Stimulated activated CD4-positive, alpha-beta T cell treated with anti-CD3 and anti-CD28 coated beads, Interleukin-15, amount 100 ng/mL, for 24 hours (primary cell): ENCODE data around the gene TNIP1.

ENCODE experiments used
- DNase-seq: peaks from one replicate; pipeline ENCODE4 v3.0.0-alpha.2; 2020

TNIP1 gene

DNA sequence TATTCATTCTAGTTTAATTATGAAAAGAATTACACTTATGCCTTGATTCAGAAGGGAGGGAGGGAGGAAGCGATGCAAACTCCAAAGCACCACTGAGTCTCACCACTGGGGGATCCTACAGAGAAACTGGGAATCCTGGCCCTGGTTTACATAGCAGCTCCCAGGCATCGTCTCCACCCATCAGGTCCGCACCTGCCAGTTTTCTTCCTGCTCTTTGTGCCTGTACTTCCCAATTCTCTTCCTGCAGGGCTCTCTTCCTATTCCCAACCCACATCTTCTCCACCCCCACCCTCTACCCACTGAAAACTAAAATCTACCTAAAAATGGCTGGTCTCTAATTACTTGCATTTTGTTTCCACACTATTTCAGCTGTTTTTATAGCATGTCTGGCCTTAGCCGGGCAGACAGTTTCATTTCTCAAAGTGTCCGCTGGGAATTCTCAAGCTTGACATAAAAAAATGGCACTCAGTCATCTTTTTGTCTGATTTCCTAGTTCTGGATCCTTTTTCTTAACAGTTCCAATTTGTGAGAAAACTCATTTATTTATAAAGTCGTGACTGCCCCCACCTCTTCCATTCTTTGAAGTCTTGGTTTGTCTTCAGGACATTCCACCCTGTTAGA lies 1.6 kb upstream of the TNIP1 start:
- no peak for DNase-seq

DNA sequence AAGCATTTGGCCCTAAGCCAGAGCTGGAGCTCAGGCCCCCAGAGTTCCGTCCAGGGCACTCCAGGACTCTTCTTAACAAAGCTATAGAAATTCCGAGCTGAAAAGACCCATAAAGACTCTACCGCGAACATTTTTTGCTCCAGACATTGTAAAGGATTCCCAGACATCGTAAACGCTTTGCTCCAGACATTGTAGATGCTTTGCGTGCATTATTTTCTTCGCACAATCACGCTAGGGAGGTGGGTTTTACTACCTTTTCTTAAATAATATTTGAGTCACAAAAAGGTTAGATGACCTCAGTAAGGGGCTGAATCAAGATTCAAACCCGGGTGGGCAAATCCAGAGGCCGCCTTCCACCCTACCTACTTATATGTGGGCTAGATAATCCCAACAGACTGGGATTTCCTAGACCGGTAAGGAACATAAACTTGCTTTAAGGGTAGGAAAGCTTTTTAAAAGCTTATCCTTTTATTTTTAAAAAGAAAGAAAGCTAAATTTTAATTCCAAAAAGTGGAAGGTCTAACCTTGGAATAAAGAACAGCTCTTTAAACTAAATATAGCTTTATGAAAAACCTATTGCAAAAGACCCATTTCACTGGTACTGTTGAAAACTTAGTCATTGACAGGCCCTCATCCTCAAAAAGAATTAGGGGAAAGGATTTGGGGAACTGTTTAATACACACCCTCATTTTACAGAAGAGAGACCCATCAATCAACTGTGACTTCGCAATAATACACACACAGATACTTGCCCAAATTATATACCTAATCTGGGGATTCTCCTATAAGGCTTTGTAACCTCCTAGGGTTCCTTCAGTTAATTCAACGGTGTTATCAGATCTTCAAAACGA lies 822 bp upstream of the TNIP1 start:
- DNase-seq = no peak

DNA sequence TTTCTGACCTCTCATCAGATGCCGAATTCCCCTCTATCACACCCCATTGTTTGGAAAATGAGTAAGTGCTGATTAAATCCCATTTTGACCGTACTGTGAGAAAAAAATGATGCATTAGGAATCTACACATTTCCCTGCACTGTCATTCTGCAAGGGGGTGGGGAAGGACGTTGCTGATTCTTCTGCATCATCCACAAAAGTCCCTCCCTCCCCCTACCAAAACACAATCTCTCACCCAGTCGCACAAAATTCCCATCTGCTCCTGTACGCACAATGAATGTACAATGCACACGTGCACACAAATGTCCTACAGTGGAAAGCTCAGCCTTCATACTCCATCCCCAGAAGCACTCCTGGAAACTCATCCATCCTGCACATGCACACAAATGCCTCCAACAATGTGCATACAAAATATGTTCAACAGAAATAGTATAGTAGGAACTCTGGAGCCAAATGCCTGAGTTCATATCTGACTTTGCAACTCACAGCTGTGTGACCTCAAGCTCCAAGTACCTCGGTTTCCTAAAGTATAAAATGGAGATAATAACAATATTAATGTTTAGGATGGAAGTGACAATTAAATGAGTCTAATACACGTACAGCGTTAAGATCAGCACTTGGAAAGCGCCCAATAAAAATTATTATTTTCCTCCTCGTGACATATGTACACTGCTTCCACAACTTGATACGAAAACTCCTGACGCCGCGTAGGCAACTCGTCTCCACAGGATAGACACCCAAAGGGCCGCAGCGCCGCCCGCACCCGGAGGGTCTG lies 809 bp downstream of the TNIP1 start:
- peak; percentile 76 for DNase-seq

DNA sequence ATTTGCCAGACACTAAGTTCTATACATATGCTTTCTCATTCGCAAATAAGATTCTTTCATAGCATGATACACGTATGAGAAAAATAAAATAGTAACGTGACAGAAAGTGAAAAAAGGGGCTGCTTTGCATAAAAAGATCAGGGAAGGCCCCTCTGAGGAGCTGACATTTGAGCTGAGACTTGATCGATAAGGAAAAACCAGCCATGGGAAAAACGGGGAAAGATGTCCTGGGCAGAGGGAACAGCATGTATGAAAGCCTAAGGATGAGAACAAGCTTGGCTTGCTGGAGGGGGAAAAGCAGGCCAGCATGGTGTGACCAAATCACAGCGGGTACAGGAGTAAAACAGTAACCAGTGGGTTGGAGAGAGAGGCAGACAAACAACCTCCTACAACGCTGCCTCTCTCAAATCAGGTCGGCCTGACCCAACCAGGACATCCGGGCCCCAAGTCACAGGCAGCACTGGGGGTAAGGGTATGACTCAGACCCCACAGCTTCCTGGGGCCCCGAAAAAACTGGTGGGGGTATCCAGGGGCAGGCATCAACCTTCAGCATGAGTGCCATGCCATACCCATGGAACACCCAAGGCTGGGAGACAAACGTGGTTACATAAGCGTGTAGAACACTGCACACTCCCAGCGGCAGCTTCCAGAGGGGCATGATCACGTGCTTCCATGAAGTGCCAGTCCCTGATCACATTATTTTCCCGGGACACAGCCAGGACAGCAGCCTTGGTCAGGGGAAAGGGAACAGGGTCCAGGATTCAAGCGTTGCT lies 2.2 kb downstream of the TNIP1 start:
- peak; percentile 86 for DNase-seq

DNA sequence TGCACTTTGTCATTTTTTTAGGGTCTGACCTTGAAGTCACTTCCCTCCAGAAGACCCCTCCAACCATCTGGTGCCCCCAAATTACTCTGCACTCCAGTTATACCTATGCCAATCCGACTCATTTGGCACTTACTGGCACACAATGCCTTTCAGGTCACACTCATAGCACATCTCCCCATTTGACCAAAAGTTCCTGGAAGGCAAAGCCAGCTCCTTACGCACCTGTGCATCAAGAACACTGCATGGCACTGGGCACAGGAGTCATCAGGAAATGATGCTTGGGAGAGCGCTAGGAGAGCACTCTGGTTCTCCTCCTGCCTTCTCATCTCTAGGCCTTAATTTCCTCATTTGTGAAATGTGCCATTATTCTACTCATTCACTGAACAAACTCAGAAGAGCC lies 2.9 kb downstream of the TNIP1 start:
- no peak for DNase-seq

DNA sequence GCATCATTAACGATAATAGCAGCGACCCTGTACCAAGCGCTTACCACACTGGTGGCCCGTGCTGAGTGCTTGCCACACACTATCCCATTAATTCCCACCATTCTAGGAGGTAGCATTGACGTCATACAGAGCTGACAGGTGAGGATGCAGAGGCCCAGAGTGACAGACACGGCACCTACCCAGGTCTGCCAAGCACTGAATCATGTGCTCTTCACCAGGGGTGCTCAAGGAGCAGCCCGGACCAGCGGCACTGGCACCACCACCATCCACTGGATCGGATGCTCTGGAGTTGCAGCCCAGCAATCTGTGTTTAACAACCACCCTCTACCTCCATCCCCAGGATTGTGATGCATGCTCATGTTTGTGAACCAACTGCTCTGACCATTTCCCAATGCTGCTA lies 3.4 kb downstream of the TNIP1 start:
- DNase-seq = no peak

DNA sequence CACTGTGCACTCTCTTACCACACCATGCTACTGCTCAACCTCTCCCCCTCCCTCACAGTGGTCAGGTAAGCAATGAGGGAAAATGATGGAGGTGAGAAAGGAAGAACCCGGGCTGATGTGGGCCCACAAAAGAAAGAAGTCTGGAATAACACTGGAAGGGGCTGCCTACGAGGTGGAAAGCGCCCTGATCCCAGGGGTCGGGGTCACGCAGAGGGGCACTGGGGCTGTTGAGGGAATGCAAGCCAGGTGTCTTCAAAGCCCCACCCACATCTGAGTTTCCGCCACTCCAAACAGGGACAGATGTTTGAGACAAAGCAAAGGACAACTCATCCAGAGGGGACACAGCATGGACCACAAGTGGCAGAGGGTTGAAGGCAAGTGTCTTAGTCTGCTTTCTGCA lies 4.2 kb downstream of the TNIP1 start:
- DNase-seq = no peak

DNA sequence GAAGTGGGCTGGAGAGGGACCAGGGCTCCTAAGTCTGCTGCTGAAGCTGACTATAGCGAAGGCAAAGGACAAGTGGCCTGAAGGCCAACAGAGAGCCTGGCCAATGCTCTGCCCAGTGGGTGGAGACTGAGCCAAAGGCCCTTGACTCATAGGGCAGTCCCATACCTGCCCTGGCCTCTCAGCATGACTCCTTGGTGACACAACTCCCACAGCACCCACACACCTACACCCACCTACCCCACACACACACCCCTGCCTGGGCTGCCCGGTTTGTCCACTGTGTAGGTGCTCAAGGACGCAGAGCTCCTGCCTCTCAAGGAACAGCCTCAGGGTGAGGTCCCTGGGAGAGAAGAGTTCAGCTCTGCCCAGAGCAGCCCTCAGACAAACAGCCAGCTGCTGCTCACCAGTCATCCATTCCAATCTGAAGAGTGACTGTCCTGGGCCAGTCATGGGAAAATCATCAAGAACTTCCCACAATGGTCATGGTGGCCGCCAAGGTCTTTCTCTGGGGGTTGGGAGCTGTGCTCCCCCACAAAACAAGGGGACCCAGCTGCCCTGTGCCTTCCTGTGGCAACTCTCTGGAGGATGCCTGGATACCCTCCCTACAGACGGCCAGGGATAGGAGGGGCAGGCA lies 5.0 kb downstream of the TNIP1 start:
- DNase-seq = peak; percentile 47

DNA sequence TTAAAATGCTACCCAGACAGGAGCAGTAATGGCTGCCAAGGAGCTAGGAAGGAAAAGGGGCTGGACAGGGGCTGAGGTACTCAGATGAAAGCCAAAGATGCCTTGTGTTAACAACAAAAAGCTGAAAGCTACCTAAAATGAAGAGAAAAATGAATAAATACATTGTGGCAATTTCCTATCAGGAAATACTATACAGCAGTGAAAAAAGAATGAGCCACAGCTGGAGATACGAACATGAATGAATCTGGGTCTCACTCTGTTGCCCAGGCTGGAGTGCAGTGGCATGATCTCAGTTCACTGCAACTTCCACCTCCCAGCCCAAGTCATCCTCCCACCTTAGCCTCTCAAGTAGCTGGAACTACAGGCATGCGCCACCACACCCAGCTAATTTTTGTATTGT lies 6.3 kb downstream of the TNIP1 start:
- DNase-seq = no peak

DNA sequence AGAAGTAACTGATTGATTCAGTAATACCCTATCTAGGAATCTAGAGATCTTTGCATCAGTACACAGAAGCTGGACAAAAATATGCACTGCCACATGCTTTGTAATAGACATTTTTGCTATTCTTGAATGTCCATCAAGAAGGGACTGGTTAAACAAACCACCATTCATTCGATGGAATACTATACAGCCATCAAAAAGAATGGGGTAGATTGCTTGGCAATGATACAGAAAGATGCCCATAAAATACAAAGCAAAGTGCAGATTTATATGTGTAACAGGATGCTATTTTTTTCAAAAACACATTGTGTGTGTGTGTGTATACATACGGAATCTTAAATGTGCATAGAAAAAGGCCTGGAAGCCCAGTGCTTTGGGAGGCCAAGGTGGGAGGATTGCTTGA lies 7.6 kb downstream of the TNIP1 start:
- no peak for DNase-seq

DNA sequence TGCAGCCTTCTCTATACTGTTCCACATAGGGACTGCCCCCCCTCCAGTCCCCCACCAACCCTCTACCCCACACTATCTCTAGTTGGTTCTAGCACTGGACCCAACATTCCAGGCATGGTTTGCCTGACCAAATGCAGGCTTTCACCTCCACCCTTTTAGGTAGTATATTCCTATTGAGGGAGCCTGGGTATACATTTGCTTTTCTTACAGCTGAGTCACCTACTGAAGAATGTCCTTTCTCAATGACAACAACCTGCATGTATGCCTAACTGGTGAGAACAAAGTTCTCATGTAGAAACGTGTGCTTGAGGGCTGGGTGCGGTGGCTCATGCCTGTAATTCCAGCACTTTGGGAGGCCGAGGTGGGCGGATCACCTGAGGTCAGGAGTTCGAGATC lies 8.2 kb downstream of the TNIP1 start:
- no peak for DNase-seq

DNA sequence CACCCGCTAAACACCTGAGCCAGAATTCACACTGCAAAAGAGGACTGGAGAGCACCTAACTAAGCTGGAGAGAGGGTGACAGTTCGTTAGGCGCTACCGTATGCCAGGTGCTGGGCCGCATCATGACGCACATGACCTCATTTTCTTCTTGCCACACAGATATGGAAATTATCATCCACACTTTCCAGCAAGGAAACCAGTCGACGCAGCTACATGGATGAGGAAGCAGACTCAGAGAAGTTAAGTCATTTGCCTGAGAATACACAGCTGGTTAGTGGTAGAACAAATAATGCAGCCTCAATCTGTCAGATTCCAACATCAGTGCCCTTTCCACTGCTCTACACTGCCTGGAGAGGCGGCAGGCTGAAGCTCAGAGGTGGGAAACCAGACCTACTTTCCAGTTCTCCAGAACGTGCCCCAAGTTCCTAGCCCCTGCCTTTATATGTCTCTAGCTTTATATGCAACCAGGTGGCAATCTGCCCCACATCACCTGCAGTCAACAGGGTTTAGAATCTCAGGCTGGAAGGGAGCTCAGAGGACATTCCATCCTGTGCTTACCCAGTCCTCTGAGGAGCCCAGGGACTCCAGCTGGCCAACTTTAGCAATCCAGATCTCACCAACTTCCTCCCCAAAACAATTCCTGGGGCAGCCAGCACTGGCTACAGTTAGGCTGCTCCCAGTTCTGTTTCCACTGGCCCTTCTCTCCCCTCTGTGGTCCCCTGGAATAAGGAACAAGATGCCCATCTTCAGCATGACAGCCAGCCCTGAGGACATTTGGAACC lies 8.8 kb downstream of the TNIP1 start:
- no peak for DNase-seq

DNA sequence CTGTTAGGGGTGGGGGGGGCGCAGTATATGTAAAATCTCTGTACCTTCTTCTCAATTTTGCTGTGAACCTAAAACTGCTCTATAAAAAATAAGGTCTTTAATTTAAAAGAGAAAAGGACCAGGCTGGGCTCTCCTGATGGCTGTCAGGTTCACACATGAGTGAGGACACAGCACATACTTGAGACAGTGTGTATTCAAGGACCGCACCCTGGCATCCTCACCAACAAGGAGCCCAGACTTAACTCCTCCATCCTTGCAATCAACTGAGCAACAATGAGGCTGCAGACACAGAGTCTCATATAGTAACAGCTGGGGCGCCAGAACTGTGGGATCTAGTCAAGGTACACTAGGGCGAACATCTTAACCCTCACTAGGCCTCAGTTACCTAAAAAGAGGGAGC lies 9.8 kb downstream of the TNIP1 start:
- no peak for DNase-seq

DNA sequence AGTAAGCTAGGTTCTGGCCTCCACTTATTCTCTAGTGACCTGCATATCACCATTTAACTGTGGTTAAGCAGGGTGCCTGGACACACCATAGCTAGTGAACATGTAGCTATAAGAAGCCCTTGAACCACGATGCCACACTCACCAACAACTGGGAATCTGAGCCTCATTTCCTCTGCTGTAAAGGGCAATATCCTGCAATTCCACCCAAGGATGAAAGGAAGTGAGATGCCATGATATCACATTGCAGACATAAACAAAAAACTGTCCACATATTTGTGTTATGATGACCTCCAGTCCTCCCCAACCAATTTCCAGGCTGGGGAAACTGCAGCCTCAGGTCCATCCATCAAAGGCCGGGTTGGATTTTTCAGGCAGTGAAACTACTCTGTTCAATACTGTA lies 10.4 kb downstream of the TNIP1 start:
- no peak for DNase-seq

DNA sequence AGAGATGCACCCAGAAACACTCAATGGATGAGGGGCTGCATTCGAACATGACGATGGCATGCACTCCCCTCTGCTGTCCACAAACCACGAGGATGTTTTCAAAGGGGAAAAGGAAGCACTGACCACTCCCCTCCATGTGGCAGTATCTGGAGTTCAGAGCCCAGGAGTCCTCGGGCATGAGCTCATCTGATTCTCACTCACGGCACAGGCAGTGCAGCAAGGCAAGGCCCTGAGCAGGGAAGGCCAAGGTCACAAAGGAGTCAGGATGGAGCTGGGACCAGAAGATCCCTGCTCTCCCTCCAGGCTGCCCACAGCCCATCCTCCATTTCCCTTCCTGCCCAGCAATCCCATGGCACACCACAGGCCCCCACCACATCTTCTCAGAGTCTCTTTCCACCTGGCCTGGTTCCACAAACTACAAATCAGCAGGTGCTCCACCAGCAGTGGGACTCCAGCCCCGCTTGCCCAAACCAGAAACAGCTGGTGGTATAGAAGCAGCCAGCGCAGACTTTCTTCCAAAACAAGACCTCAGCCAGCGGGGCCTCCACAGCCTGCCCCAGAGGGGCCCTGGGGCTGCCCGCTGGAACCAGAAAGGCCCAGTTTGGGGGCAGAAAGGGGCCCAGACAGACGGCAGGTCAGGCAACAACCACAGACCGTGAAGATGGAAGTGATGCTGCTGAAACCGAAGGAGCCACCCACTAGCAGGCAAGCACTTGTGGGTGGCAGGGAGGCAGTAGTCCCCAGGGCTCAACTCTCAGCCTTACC lies 12.2 kb downstream of the TNIP1 start:
- peak; percentile 78 for DNase-seq

DNA sequence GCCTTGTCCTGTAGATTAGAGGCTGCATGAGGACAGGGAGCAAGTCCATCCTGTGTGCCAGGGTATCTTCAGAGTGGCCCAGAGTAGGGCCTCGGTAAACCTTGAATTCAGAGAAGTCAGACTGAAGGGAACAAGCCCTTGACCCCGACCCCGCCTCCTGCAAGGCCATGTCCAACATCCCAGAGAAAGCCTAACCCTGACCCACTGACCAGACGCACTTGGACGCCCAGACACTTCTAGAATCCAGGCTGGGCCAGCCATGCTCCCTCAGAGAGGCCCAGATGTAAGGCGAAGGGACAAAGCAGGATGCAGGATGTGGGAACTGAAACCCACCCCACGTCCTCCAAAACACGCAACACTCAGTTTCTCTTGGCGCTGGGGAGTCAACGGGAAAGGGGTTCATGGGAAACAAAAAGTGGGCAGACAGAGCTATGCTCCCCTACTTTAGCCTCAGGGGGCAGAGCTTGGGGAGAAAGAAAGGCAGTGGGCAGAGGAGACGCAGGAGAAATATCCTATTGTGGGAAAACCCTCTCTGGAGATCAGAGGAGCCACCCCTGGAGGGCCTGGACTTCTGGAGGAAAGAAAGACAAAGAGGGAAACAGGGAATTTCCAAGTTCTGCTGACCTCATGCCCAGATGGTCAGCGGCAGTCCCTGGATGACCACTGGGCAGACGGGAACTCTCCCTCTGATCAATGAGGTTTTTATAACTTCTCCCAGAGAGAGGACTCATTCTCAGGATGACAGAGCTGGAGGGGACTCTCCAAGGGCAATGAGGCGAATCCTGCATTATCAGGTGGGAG lies 13.0 kb downstream of the TNIP1 start:
- DNase-seq = no peak

DNA sequence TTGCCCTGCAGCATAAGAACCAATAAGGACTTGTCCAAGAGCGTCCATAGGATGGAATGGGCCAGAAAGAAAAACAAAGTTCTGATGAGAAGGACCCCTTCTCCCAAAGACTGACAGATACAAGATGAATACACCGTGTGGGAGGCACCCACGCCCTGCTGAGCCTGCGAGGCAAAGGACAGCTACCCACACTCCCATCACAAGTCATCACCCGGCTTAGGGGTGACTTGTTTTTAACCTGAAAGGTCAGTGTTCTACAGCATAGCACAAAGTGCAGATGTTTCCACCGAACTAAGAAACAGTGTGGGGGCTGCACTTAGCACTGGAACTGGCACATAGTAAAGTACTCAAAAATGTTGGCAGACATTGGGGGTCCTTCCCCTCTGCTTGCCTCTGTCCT lies 13.9 kb downstream of the TNIP1 start:
- no peak for DNase-seq

DNA sequence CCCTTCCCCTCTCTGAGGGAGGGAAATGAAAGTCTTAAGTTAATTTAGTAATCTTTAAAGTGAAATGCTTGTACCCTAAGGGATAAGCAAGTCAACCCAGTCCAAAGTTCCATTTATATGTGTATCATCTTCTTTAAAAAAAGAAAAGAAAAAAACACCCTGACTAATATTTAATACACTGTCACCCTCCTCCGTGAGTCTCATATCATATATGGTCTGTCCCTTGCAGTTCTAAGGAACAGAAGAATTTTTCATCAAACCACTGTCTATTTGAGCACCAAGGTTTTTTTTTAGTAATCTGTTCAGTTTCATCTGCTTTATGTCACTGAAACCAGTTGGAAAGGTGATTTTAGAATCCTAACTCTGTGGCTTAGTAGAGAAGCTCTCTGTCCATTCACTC lies 15.2 kb downstream of the TNIP1 start:
- no peak for DNase-seq

DNA sequence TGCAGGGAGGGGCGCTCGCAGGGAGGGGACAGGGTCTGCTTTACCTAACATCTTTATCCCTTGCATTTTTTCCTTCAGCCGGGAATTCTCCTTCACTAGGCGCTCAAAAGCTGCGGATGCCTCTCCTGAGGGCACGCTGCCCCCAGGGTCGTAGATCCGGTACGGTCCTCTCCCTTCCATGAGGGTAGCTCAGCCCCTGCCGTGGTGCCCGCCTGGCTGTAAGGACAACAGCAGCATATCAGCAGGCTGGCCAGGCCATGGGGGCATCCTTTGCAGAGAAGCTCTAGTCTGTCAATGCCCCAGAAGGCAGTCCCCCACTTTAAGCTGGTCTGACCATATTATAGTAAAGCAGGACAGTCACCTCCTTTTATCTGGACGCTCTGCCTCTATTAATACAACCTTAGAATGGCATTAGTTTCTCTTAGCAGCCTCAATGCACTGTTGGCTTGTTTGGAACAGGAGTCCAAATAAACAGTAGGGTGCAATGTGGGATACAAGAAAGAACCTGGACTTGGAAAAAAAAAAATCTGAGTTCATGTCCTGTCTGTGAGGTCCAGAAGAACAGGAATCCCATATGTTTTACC lies 15.8 kb downstream of the TNIP1 start:
- DNase-seq = no peak
